Measurements from ENCODE around the gene ATP1B1.

DNA sequence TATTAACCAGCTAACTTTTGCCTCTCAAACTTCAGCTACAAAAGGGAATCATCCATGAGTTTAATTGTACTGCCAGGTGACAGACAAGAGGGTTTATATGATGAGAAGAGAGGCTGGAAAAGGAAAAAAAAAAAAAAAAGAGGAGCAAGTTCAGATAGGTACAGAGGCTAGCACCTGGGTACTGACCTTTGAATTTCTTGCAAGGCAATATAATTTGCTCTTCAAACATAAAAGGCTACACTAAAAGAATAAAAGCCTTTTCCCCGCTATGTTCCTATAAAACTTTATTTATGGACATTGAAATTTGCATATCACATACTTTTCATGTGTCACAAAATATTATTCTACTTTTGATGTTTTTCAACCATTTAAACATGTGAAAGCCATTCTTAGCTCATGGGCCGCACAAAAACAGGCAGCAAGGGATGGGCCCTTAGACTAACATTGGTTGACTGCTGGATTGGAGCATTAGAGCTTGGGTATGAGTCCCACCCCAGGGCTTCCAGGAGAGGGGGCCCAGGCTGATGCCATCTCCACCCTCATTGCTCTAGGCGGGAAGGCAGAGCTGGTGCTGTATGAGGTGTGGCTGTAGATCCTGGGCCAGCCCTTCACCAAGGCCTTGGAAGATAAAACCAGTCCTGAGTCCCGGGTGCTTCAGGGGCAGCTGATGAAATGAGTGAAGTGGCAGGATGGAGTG is 44.3 kb downstream of the ATP1B1 start:
- TF ChIP-seq CTCF (IDR thresholded peaks at IDR 0.05) (no peak), TCF7L2 (IDR thresholded peaks at IDR 0.05; ENCODE audit: low read depth, low read length) (no peak), POLR2AphosphoS5 (IDR thresholded peaks at IDR 0.05; ENCODE audit: low read depth, low read length) (no peak)
